HG02840 (cell line): ENCODE data around the gene MT3.

Source experiments
- ATAC-seq: cut with Tn5 transposase; IDR thresholded peaks from one replicate; pipeline ENCODE4 v1.9.1; 2021; ENCODE audit warnings: mild to moderate bottlenecking, moderate library complexity, moderate number of reproducible peaks; ENCODE audit not compliant: unreplicated experiment, low FRiP score

The MT3 gene

GRCh38 chr16:56628486-56629350, 39.4 kb downstream of the MT3 start:
- no peak for ATAC-seq

GRCh38 chr16:56629531-56629930, 40.2 kb downstream of the MT3 start:
- no peak for ATAC-seq

GRCh38 chr16:56630134-56630533, 40.8 kb downstream of the MT3 start:
- peak; percentile 66 for ATAC-seq

- no peak for ATAC-seq
These were observed 41.9 kb downstream of the MT3 start for GRCh38 chr16:56631197-56631596.

- ATAC-seq = no peak
These were observed 42.5 kb downstream of the MT3 start for GRCh38 chr16:56631832-56632155.

GRCh38 chr16:56632156-56632847, 43.0 kb downstream of the MT3 start, which contains the start of gene MT1M:
Gene MT1M, plus strand, starts transcription at chr16:56632659. Its CDS starts 73 bp downstream, at chr16:56632732.
- ATAC-seq = no peak

GRCh38 chr16:56632848-56633365, 43.6 kb downstream of the MT3 start:
- no peak for ATAC-seq

- no peak for ATAC-seq
These were observed 44.2 kb downstream of the MT3 start for GRCh38 chr16:56633535-56633934.

- no peak for ATAC-seq
These were observed 45.5 kb downstream of the MT3 start for GRCh38 chr16:56634715-56635440.

GRCh38 chr16:56635441-56635967, 46.2 kb downstream of the MT3 start:
- ATAC-seq = no peak

GRCh38 chr16:56636616-56637413, 47.5 kb downstream of the MT3 start:
- no peak for ATAC-seq

GRCh38 chr16:56637814-56638750, 48.8 kb downstream of the MT3 start, which contains the start of gene MT1A:
Gene MT1A, plus strand, starts transcription at chr16:56638666. Its CDS starts 73 bp downstream, at chr16:56638739.
- ATAC-seq = no peak

- ATAC-seq = no peak
These were observed 49.7 kb downstream of the MT3 start for GRCh38 chr16:56639045-56639444.

- no peak for ATAC-seq
These were observed 50.7 kb downstream of the MT3 start for GRCh38 chr16:56640076-56640475.
